Subcutaneous adipose tissue (tissue), 4 donors: ENCODE data around the gene CUBN. TPM values are rescaled to one million over a fixed set of nuclear protein-coding genes. Genes with fewer than 3 reads are reported as not detected.

ENCODE experiments used
- CTCF ChIP-seq: fragments of 450-650 bp; IDR thresholded peaks from one replicate; pipeline ENCODE4 v1.5.1; 2016; ENCODE audit warnings: low read depth, mild to moderate bottlenecking, control low read depth, antibody characterized with exemption, moderate library complexity
- total RNA-seq, 4 donors: library from RNA; depleted of rRNA; stranded (reverse); fragments of >200 nt; gene quantifications; one replicate each; pipeline ENCODE4 v1.1.0, GENCODE V29; 2016

The CUBN gene
- total RNA-seq, 4 donors from 2014 or later, result 1.9 to 6.6 (median 4.8) TPM

DNA sequence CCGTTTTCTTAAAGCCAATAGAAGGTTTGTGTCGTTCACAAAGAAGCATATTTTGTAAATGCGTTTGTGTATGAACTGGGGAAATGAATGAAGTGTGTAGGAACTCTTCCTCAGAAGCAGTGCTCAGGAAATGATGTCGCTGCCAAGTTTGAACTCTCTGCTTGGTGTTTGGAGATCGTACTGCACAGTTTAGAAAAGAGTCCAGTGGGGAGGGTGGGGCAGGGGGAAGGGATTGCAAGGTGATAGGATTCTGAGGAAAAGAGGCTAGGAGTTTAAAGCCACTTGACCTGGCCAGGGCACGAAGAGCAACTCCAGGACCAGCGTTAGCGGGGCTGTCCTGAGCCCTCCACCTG lies 122.2 kb downstream of the CUBN start:
- TF ChIP-seq CTCF, result no peak

GRCh38 chr10:17006631-17007417 lies 122.8 kb downstream of the CUBN start:
- TF ChIP-seq CTCF, result no peak

GRCh38 chr10:17005621-17006566 lies 123.7 kb downstream of the CUBN start:
- no peak for TF ChIP-seq CTCF

- no peak for TF ChIP-seq CTCF
Observed at GRCh38 chr10:17004801-17005380, 124.7 kb downstream of the CUBN start.

GRCh38 chr10:17003651-17004286 lies 125.8 kb downstream of the CUBN start:
- no peak for TF ChIP-seq CTCF

- TF ChIP-seq CTCF, result no peak
Observed at GRCh38 chr10:17003151-17003550, 126.5 kb downstream of the CUBN start.
